ENCODE results near the gene FOXL3.

Gene FOXL3

DNA sequence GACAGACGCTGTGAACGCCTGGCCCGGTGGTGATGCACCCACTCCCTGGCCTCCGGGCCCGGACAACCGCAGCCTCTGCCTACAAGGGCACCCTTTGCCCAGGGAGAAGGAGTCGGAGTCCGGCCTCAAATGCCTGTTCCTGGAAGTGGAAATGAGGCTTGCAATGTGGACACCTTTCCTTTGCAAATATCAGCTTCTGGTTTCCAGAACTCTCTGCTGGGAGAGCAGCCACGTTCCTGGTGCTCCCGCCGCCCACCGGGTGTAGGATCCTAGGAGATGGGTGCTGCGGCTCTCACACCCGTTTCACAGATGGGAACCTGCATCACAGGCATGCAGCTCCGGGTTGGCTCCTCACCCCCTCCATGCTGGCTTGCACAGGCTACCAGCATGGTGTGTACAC lies 2.9 kb downstream of the FOXL3 start:
- Histone ChIP-seq H3K27me3 (ENCODE audit: low read depth, low read length) (no peaks in the 10 kb centered on the region), H3K9me3 (ENCODE audit: insufficient read depth, low read length) (no peaks in the 10 kb centered on the region), H3K9ac (ENCODE audit: low read length) (no peak overlapping the region), H4K20me1 (ENCODE audit: insufficient read depth, low read length) (no peaks in the 10 kb centered on the region), H3K4me3 (ENCODE audit: low read length) (no peak overlapping the region), H3K36me3 (replicated peaks; ENCODE audit: low read depth, low read length) (no peaks in the 10 kb centered on the region), H2AFZ (ENCODE audit: low read depth, low read length) (no peak overlapping the region), H3K79me2 (ENCODE audit: low read length) (no peaks in the 10 kb centered on the region), H3K4me2 (ENCODE audit: low read length) (no peak overlapping the region), H3K4me1 (ENCODE audit: low read length) (no peaks in the 10 kb centered on the region), H3K27ac (ENCODE audit: low read length) (no peak overlapping the region)
- TF ChIP-seq EZH2phosphoT487 (IDR thresholded peaks at IDR 0.05; ENCODE audit: low read depth) = no peak
- TF ChIP-seq, protein P1, sequence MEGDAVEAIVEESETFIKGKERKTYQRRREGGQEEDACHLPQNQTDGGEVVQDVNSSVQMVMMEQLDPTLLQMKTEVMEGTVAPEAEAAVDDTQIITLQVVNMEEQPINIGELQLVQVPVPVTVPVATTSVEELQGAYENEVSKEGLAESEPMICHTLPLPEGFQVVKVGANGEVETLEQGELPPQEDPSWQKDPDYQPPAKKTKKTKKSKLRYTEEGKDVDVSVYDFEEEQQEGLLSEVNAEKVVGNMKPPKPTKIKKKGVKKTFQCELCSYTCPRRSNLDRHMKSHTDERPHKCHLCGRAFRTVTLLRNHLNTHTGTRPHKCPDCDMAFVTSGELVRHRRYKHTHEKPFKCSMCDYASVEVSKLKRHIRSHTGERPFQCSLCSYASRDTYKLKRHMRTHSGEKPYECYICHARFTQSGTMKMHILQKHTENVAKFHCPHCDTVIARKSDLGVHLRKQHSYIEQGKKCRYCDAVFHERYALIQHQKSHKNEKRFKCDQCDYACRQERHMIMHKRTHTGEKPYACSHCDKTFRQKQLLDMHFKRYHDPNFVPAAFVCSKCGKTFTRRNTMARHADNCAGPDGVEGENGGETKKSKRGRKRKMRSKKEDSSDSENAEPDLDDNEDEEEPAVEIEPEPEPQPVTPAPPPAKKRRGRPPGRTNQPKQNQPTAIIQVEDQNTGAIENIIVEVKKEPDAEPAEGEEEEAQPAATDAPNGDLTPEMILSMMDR (IDR thresholded peaks at IDR 0.05; ENCODE audit: low read depth, low read length) = no peak

DNA sequence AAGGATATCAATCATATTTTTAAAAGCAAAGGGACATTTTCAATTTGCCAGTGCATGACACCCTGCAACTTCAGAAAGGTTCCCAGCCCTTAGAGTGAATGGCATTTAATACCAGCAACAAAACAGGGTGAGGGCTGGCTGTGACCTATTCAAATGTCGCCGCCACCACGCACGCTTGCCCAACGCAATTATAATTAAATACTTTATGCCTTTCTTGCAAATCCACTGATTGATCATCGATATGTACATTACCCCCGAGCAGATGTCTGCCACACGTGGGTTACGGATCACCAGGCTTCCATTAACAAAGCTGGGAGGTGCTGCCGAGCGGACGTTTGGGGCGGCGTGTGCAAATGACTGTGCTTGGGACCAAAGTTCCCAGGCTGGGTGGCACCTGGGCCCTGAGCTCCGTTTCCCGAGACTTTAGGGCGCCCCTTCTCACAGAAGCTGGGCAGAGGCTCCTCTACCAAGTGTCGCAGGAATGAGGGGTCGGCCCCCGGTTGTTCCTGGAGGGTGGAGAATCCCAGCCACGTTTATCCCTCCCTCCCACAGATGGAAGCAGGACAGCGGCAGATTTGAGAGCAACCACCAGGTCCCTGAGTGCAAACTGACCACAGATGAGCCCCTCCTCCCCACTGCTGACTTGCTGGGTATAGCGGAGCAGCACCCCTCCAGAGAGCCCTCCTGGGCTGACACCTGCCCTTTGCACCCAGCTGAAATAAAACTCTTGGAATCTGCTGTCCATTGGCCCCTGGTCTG lies 3.9 kb downstream of the FOXL3 start:
- Histone ChIP-seq H3K27ac (ENCODE audit: low read length) (no peak overlapping the region), H3K27me3 (ENCODE audit: low read depth, low read length) (no peaks in the 10 kb centered on the region), H3K9ac (ENCODE audit: low read length) (no peak overlapping the region), H2AFZ (ENCODE audit: low read depth, low read length) (no peak overlapping the region), H3K79me2 (ENCODE audit: low read length) (no peaks in the 10 kb centered on the region), H3K4me3 (ENCODE audit: low read length) (no peak overlapping the region), H3K4me1 (ENCODE audit: low read length) (no peaks in the 10 kb centered on the region), H4K20me1 (ENCODE audit: insufficient read depth, low read length) (no peaks in the 10 kb centered on the region), H3K9me3 (ENCODE audit: insufficient read depth, low read length) (no peaks in the 10 kb centered on the region), H3K36me3 (replicated peaks; ENCODE audit: low read depth, low read length) (no peaks in the 10 kb centered on the region), H3K4me2 (ENCODE audit: low read length) (no peak overlapping the region)
- TF ChIP-seq, protein P1 (IDR thresholded peaks at IDR 0.05; ENCODE audit: low read depth, low read length) = no peak
- TF ChIP-seq EZH2phosphoT487 (IDR thresholded peaks at IDR 0.05; ENCODE audit: low read depth) = no peak

DNA sequence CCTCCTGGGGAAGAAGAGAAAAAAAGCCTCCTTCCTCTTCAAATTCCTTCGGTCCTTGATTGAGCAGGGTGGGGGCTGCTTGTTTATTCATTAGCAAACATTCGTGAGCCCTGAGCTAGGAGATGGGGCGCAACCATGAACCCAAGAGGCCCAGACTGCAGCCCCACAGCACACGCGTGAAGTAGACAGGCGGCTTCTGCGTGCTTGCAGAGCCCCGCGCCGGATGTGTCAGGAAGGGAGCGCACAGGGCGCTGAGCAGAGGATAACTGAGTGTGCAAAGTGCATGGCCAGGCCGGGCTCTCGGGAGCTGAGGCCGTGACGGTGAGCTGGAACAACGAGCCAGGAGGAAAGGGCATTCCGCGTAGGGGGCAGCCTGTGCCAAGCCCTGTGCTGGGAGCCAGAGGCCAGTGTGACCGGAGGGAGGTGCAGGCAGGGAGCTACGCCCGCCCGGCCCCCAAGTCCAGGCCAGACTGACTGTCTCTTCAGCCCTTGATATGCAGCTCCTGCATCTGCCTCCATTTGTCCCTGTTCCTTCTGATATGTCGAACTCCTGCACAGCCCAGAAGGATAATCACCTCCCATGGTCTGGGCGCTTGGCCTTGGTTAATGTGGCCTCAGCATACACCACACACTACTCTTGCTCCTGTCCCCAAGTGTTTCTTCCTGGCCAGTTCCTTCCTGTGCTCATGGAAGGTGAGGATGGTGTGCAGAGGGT lies 4.6 kb downstream of the FOXL3 start:
- Histone ChIP-seq H3K9me3 (ENCODE audit: insufficient read depth, low read length) (no peaks in the 10 kb centered on the region), H3K4me1 (ENCODE audit: low read length) (no peaks in the 10 kb centered on the region), H2AFZ (ENCODE audit: low read depth, low read length) (no peak overlapping the region), H3K27ac (ENCODE audit: low read length) (no peak overlapping the region), H3K79me2 (ENCODE audit: low read length) (no peaks in the 10 kb centered on the region), H3K4me2 (ENCODE audit: low read length) (no peak overlapping the region), H3K27me3 (ENCODE audit: low read depth, low read length) (no peaks in the 10 kb centered on the region), H3K36me3 (replicated peaks; ENCODE audit: low read depth, low read length) (no peaks in the 10 kb centered on the region), H4K20me1 (ENCODE audit: insufficient read depth, low read length) (no peaks in the 10 kb centered on the region), H3K9ac (ENCODE audit: low read length) (no peak overlapping the region), H3K4me3 (ENCODE audit: low read length) (no peak overlapping the region)
- TF ChIP-seq EZH2phosphoT487 (IDR thresholded peaks at IDR 0.05; ENCODE audit: low read depth) = no peak
- TF ChIP-seq, protein P1 (IDR thresholded peaks at IDR 0.05; ENCODE audit: low read depth, low read length) = no peak
